Measurements from ENCODE around the gene USH1G. TPM values are rescaled to one million over a fixed set of nuclear protein-coding genes. Genes with fewer than 3 reads are reported as not detected.
"Not testable (repeated sequence)": the region's sequence is repeated elsewhere in the genome, so short reads cannot be mapped to it uniquely, and the experiment has no call there.

USH1G gene
- total RNA-seq, 2 donors from 2014 or later = 1.1 TPM; not detected in 1

DNA sequence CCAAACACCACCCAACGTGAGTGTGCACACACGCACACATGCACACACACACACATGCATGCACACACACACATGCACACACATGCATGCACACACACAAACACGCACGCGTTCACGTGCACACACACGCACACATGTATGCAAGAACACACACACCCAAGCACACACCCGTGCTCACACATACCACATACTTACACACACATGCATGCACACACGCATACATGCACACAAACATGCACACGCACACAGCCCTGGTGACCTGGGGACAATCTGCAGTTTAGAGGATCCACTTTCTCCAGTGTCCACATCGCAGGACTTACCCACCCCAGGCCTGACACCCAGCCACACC lies 6.2 kb downstream of the USH1G start:
- Histone ChIP-seq H3K4me1 (replicated peaks) (no peaks in the 10 kb centered on the region), H3K9me3 (no peaks in the 10 kb centered on the region), H3K27ac (no peak overlapping the region), H3K4me3 (no peak overlapping the region), H3K36me3 (no peaks in the 10 kb centered on the region), H3K27me3 (replicated peaks; ENCODE audit: insufficient read depth) (no peaks in the 10 kb centered on the region)
- no peak for DNase-seq (ENCODE audit: low spot score)
- TF ChIP-seq CTCF (IDR thresholded peaks at IDR 0.05) (no peak), POLR2A (IDR thresholded peaks at IDR 0.05) (no peak), POLR2AphosphoS5 (IDR thresholded peaks at IDR 0.05) (no peak)
- intact Hi-C loops (cut with DNase I) = no loop called here
- WGBS = 97% methylated on average over 11 of the region's 11 CpGs

- Histone ChIP-seq H3K4me1 (replicated peaks) (no peaks in the 10 kb centered on the region), H3K27ac (no peak overlapping the region), H3K27me3 (replicated peaks; ENCODE audit: insufficient read depth) (no peaks in the 10 kb centered on the region), H3K9me3 (no peaks in the 10 kb centered on the region), H3K36me3 (no peaks in the 10 kb centered on the region), H3K4me3 (no peak overlapping the region)
- TF ChIP-seq CTCF (IDR thresholded peaks at IDR 0.05) = no peak
- TF ChIP-seq POLR2A (IDR thresholded peaks at IDR 0.05) = no peak
- TF ChIP-seq POLR2AphosphoS5 (IDR thresholded peaks at IDR 0.05) = no peak
- WGBS = 87% methylated on average over 13 of the region's 13 CpGs
- intact Hi-C loops (cut with DNase I) = no loop called here
- DNase-seq (ENCODE audit: low spot score) = no peak
Measured at GRCh38 chr17:74916136-74916850, 6.8 kb downstream of the USH1G start.

DNA sequence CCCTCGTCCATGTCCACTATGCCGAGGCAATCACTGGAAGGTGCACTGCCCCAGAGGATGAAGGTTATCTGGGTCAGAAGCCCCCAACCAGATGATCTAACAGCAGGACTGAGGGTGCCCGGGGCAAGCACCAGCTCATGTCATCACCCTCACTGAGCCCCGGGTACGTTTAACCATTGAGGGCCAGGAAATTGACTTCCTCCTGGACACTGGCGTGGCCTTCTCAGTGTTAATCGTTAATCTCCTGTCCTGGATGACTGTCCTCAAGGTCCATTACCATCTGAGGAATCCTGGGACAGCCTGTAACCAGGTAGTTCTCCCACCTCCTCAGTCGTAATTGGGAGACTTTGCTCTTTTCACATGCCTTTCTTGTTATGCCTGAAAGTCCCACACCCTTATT lies 11.6 kb downstream of the USH1G start:
- 67% methylated on average over 8 of the region's 8 CpGs for WGBS
- intact Hi-C loops (cut with DNase I); H3K27ac ChIP-seq; DNase-seq (ENCODE audit: low spot score); H3K4me1 ChIP-seq (replicated peaks); H3K4me3 ChIP-seq; H3K36me3 ChIP-seq; H3K27me3 ChIP-seq (replicated peaks; ENCODE audit: insufficient read depth); H3K9me3 ChIP-seq: not testable (repeated sequence)

GRCh38 chr17:74909097-74909496 lies 14.0 kb downstream of the USH1G start:
- 76% methylated on average over 4 of the region's 4 CpGs for WGBS
- H3K4me3 ChIP-seq; H3K27me3 ChIP-seq (replicated peaks; ENCODE audit: insufficient read depth); H3K36me3 ChIP-seq; H3K9me3 ChIP-seq; DNase-seq (ENCODE audit: low spot score); intact Hi-C loops (cut with DNase I); H3K4me1 ChIP-seq (replicated peaks); H3K27ac ChIP-seq: not testable (repeated sequence)

DNA sequence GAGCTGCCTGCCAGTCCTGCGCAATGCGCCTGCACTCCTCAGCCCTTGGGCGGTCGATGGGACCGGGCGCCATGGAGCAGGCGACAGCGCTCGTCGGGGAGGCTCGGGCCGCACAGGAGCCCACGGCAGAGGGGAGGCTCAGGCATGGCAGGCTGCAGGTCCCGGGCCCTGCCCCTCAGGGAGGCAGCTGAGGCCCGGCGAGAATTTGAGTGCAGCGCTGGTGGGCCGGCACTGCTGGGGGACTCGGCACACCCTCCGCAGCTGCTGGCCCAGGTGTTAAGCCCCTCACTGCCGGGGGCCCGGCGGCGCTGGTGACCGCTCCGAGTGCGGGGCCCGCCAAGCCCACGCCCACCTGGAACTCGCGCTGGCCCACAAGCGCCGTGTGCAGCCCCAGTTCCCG lies 16.0 kb downstream of the USH1G start:
- Histone ChIP-seq H3K27me3 (replicated peaks; ENCODE audit: insufficient read depth) (no peaks in the 10 kb centered on the region), H3K27ac (no peak overlapping the region), H3K4me1 (replicated peaks) (no peaks in the 10 kb centered on the region), H3K9me3 (no peaks in the 10 kb centered on the region), H3K36me3 (no peaks in the 10 kb centered on the region), H3K4me3 (no peak overlapping the region)
- no peak for TF ChIP-seq POLR2A (IDR thresholded peaks at IDR 0.05)
- no peak for TF ChIP-seq CTCF (IDR thresholded peaks at IDR 0.05)
- no peak for TF ChIP-seq POLR2AphosphoS5 (IDR thresholded peaks at IDR 0.05)
- intact Hi-C loops (cut with DNase I) = no loop called here
- DNase-seq (ENCODE audit: low spot score) = no peak
- WGBS = 97% methylated on average over 17 of the region's 34 CpGs

DNA sequence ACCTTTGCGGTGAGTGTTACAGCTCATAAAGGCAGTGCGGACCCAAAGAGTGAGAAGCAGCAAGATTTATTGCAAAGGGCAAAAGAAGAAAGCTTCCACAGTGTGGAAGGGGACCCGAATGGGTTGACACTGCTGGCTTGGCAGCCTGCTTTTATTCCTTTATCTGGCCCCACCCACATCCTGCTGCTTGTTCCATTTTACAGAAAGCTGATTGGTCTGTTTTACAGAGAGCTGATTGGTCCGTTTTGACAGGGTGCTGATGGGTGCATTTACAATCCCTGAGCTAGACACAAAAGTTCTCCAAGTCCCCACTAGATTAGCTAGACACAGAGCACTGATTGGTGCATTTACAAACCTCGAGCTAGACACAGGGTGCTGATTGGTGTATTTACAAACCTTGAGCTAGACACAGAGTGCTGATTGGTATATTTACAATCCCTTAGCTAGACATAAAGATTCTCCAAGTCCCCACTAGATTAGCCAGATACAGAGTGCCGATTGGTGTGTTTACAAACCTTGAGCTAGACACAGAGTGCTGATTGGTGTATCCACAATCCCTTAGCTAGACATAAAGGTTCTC lies 16.8 kb downstream of the USH1G start:
- WGBS = 56% methylated on average over 6 of the region's 6 CpGs

More for the DNA sequence above, 16.8 kb downstream of the USH1G start:
- H3K4me1 ChIP-seq (replicated peaks); H3K27me3 ChIP-seq (replicated peaks; ENCODE audit: insufficient read depth); intact Hi-C loops (cut with DNase I); H3K9me3 ChIP-seq; H3K27ac ChIP-seq; DNase-seq (ENCODE audit: low spot score); H3K4me3 ChIP-seq; H3K36me3 ChIP-seq: not testable (repeated sequence)
